GM12878 (cell line): ENCODE data around the gene NOP9.

ENCODE experiments used
- BRCA1 ChIP-seq: IDR thresholded peaks from 2 replicates; pipeline ENCODE4 v1.6.1; 2011; ENCODE audit warnings: low read depth, low read length, improper control_type of control experiment
- CBX5 ChIP-seq: sonication (generic); IDR thresholded peaks from 2 replicates; pipeline ENCODE4 v1.6.1; 2016; ENCODE audit warnings: low read depth, moderate library complexity, mild to moderate bottlenecking, inconsistent platforms
- HDAC6 ChIP-seq: fragments of 200-600 bp; sonication (generic); IDR thresholded peaks from one replicate; pipeline ENCODE4 v1.8.0; 2017; ENCODE audit warnings: antibody characterized with exemption; ENCODE audit not compliant: unreplicated experiment
- NFYA ChIP-seq: IDR thresholded peaks from 2 replicates; pipeline ENCODE4 v1.6.1; 2011; ENCODE audit warnings: low read depth, mild to moderate bottlenecking, low read length, improper control_type of control experiment, borderline replicate concordance
- NFYB ChIP-seq: IDR thresholded peaks from 2 replicates; pipeline ENCODE4 v1.6.1; 2011; ENCODE audit warnings: low read depth, mild to moderate bottlenecking, low read length, improper control_type of control experiment, moderate library complexity; ENCODE audit not compliant: insufficient read depth
- USF2 ChIP-seq: IDR thresholded peaks from 2 replicates; pipeline ENCODE4 v1.6.1; 2011; ENCODE audit warnings: low read depth, low read length, improper control_type of control experiment, borderline replicate concordance
- TF ChIP-seq, protein P1 (sequence below), 3 experiments: IDR thresholded peaks in 2 of 3; conservative IDR thresholded peaks in 1 of 3; 2 replicates each; pipeline ENCODE4 v1.5.1; 2011; ENCODE audit warnings: low read depth in 3 of 3, low read length in 3 of 3, mild to moderate bottlenecking in 3 of 3, control low read depth in 2 of 3, moderate library complexity in 2 of 3, inconsistent platforms in 1 of 3, mixed read lengths in 1 of 3; ENCODE audit not compliant: control insufficient read depth in 2 of 3, insufficient read depth in 1 of 3; ENCODE audit errors: extremely low read depth in 1 of 3

- TF ChIP-seq, protein P1, sequence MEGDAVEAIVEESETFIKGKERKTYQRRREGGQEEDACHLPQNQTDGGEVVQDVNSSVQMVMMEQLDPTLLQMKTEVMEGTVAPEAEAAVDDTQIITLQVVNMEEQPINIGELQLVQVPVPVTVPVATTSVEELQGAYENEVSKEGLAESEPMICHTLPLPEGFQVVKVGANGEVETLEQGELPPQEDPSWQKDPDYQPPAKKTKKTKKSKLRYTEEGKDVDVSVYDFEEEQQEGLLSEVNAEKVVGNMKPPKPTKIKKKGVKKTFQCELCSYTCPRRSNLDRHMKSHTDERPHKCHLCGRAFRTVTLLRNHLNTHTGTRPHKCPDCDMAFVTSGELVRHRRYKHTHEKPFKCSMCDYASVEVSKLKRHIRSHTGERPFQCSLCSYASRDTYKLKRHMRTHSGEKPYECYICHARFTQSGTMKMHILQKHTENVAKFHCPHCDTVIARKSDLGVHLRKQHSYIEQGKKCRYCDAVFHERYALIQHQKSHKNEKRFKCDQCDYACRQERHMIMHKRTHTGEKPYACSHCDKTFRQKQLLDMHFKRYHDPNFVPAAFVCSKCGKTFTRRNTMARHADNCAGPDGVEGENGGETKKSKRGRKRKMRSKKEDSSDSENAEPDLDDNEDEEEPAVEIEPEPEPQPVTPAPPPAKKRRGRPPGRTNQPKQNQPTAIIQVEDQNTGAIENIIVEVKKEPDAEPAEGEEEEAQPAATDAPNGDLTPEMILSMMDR (IDR thresholded peaks at IDR 0.05 in 2 of 3, conservative IDR thresholded peaks at IDR 0.05 in 1 of 3; ENCODE audit: control insufficient read depth in 2 of 3, extremely low read depth in 1 of 3, insufficient read depth in 1 of 3, low read depth in 3 of 3, low read length in 3 of 3): no peak
- TF ChIP-seq NFYA (no peak), USF2 (no peak), CBX5 (no peak), HDAC6 (no peak), BRCA1 (no peak), NFYB (no peak)
Observed at GRCh38 chr14:24290746-24291145, 8.9 kb upstream of the NOP9 start.
